T-helper 17 cell (primary cell): ENCODE data around the gene AMACR. TPM values are rescaled to one million over a fixed set of nuclear protein-coding genes. Genes with fewer than 3 reads are reported as not detected.
A peak's percentile ranks its signal among the peaks of the same experiment; 100 is the strongest.

Source experiments
- ATAC-seq: fragments of 150-1000 bp; cut with Tn5 transposase; 2 replicates; pipeline ENCODE4 v1.10.0; 2021; ENCODE audit warnings: mild to moderate bottlenecking, moderate library complexity
- DNase-seq, 3 donors: peaks; one replicate each; pipeline versions ENCODE4 v3.0.0 to v3.0.0-alpha.2; 2020 to 2021
- H3K9me3 ChIP-seq: one replicate; pipeline ENCODE4 v1.7.0; 2013; ENCODE audit warnings: low read length, mild to moderate bottlenecking; ENCODE audit not compliant: control insufficient read depth, poor library complexity, severe bottlenecking
- H3K27ac Mint-ChIP-seq: one replicate; pipeline ENCODE4 v1.8.0; 2022; ENCODE audit warnings: mild to moderate bottlenecking, moderate library complexity, mixed read lengths
- H3K27me3 Mint-ChIP-seq: one replicate; pipeline ENCODE4 v1.8.0; 2022; ENCODE audit warnings: mixed read lengths
- H3K36me3 Mint-ChIP-seq: one replicate; pipeline ENCODE4 v1.8.0; 2022; ENCODE audit warnings: low read depth, mixed read lengths
- H3K4me1 Mint-ChIP-seq: one replicate; pipeline ENCODE4 v1.8.0; 2022; ENCODE audit warnings: mild to moderate bottlenecking, mixed read lengths
- H3K4me3 Mint-ChIP-seq: one replicate; pipeline ENCODE4 v1.8.0; 2022; ENCODE audit warnings: mild to moderate bottlenecking, moderate library complexity, mixed read lengths
- total RNA-seq, 4 donors: library from RNA in 2 of 4; stranded (reverse) in 2 of 4; gene quantifications; one replicate each; pipeline ENCODE4 v1.2.3 and lab custom pipeline; 2022 to 2026

Gene AMACR
- 1 to 10 TPM; 2.0 to 3.0 TPM for total RNA-seq
- 0.15 to 0.35 reads per million in 2 donors for total RNA-seq (lab: John Stamatoyannopoulos, UW)

DNA sequence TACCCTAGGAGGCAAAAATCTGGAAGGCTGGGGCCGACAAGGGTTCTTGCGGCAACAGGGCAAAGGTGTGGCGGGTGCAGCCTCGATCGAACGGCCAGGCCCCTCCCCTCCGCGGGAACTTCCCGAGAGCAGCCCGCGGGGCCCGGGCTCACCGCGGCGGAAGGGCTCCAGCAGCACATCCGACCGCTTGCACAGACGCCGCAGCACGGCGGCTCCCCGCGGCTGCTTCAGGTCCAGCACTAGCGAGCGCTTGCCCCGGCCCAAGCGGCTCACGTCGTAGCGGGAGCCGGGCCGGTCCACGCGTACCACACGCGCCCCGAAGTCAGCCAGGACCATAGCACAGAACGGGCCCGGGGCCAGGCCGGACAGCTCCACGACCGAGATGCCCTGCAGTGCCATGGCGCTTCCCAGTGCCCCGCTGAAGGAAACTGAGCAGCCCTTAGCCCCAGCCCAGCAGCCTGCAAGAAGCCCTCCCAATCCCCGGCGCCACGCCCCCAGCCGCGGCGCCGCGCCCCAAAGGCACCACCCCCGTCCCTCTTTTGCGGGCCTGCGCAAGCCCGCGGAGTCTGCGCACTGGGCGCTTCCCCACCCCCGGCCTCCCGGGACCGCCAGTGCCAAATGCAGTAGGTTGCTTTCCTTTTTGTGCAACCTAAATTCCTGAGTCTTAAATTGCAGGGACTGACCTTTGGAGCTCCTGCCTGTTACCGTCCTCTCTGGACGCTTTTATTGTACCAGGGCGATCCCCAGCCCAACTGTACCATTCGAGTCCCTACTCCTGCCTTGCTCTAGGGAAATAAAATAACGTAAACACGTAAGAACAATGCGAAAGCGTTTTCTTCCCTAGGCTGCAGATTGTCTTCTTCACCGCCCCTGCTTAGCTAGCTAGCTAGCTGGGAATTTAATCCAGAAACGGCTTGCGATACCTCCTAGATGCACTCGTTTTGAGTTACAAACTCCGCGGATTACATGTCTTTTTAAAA is at the start of gene AMACR:
AMACR (minus strand) TSS at position 430 of the 980 bp plus-strand sequence; CDS start at position 399, 31 bp downstream.
- peak; percentile 65 to 89 (median 78) for DNase-seq
- peak; percentile 91 for ATAC-seq
- Mint-ChIP-seq H3K27ac (peak within 1 kb of the TSS; percentile 94), H3K4me3 (peak within 1 kb of the TSS; percentile 95), H3K4me1 (peaks cover 32% of the 10 kb centered on the region), H3K27me3 (no peaks in the 10 kb centered on the region), H3K36me3 (peaks cover 6% of the 10 kb centered on the region)
- H3K9me3 ChIP-seq = no peaks in the 10 kb centered on the region

DNA sequence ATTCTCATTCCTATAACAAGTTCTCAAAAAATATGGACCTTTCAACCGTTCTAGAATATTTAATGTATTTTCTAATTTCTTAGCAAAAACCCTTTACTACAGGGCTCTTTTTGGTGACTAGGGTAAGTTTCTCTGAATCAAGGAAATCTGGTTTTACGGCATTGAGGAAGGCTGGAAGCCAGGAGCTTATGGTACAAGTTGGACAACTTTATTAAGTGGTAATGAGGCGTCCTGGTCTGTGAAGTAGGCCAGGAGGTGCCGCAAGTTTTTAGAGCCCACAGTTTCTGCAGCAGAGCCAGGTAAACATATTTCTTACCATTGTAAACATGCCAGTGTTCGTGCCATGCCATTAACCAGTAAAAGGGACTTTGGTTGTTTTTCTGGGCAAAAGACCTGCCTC is 49.7 kb upstream of the AMACR start:
- Mint-ChIP-seq H3K36me3 (peaks cover 3% of the 10 kb centered on the region), H3K4me1 (peaks cover 2% of the 10 kb centered on the region), H3K27ac (peak overlapping the region; percentile 80)

DNA sequence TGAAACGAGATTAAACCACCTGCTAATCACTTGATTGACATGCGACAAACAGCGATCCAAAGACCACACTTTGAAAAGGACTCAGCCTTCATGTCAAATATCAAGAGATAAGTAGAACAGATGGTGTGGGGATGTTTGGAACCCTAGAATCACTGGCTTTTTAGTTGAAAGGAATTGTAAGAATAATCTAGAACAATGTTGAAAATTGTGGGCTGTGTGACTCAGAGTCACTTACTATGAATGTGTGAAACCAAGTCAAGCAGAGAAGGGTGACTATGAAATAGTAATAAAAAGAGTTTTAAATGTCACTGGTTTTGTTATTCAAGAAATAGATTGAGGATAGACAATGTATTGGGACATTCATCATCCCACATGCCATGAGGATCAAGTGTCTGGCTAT is 49.3 kb upstream of the AMACR start:
- Mint-ChIP-seq H3K4me1 (peaks cover 2% of the 10 kb centered on the region), H3K27me3 (no peaks in the 10 kb centered on the region), H3K36me3 (peaks cover 3% of the 10 kb centered on the region), H3K4me3 (no peak overlapping the region), H3K27ac (no peak overlapping the region)
- ATAC-seq = no peak
- no peaks in the 10 kb centered on the region for H3K9me3 ChIP-seq
- no peak for DNase-seq

More for the DNA sequence above, 49.7 kb upstream of the AMACR start:
- DNase-seq = no peak
- no peaks in the 10 kb centered on the region for H3K9me3 ChIP-seq
- no peak for ATAC-seq
- no peaks in the 10 kb centered on the region for H3K27me3 Mint-ChIP-seq
- H3K4me3 Mint-ChIP-seq = no peak overlapping the region

DNA sequence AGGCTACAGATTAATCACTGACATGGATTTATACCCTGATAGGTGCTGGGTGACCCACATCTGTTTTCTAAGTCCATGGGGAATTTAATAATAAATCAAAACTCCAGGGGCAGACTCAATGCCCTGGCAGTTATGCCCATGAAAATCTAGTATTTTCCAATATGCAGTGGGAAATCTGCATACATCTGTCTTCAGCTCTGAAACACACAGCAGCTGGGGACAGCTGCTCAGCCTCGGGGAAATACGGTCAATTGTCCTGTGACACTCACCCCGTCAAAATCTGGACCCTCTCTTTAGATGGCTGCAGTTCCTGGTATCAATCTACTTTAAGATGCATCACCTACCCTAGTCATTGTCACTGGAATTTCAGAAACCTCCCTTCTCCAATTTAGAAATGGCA is 47.8 kb upstream of the AMACR start:
- DNase-seq = no peak
- no peak overlapping the region for H3K4me3 Mint-ChIP-seq
- no peak overlapping the region for H3K27ac Mint-ChIP-seq
- H3K27me3 Mint-ChIP-seq = no peaks in the 10 kb centered on the region
- H3K36me3 Mint-ChIP-seq = peaks cover 3% of the 10 kb centered on the region
- ATAC-seq = no peak
- peaks cover 2% of the 10 kb centered on the region for H3K4me1 Mint-ChIP-seq
- H3K9me3 ChIP-seq = no peaks in the 10 kb centered on the region

DNA sequence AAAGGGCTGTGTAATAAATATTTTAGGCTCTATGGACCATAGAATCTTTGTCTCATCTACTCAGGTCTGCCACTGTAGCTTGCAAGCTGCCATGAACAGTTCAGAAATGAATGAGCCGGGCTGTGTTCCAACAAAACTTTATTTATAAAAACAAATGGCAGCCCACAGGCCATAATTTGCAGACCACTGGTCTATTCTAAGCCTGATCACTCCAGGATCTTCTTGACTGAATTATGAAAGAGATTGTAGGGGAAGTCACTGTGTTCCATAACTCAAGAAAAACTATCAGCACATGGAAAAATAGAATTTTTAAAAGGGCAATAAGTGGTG is 46.5 kb upstream of the AMACR start:
- ATAC-seq = no peak
- peaks cover 2% of the 10 kb centered on the region for H3K4me1 Mint-ChIP-seq
- DNase-seq = no peak
- no peak overlapping the region for H3K27ac Mint-ChIP-seq
- no peaks in the 10 kb centered on the region for H3K9me3 ChIP-seq
- no peaks in the 10 kb centered on the region for H3K27me3 Mint-ChIP-seq
- H3K4me3 Mint-ChIP-seq = no peak overlapping the region
- peaks cover 3% of the 10 kb centered on the region for H3K36me3 Mint-ChIP-seq

DNA sequence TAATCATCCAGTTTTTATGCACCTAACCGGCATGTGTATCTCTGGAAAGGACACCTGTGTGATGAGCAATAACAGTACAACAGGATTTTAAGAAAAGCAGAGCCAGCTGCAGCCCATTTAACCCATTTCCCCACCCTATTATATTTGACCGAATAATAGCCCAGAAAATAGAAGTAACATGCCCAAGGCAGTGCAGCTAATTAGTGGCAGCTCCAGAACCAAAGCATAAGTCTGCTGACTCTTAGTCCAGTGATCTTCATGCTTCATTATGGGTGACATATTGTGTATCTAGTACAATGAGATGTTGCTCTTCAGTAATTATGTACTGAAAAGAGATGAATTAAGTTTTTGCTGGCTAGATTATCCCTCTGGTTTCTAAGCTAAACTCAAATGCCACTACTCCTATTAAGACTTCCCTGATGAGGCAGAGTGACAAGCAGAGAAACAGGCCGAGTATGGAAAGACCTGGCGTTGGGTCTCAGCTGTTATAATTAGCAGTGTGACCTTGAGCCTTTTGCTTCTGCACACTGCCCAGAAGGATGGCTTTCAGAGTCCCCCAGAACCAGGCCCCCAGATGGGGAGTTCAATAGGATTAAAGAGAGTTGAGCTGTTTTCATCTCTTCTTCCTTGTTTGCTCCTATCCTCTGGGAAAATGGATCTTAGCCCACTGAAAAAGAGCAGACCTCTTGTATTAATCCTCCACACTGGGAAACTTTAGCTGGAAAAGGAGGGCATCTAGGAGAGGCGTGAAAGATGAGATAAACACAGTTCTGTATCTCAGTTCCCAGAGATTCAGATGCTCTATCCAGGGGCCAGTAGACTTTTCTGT is 45.9 kb upstream of the AMACR start:
- no peak overlapping the region for H3K4me3 Mint-ChIP-seq

DNA sequence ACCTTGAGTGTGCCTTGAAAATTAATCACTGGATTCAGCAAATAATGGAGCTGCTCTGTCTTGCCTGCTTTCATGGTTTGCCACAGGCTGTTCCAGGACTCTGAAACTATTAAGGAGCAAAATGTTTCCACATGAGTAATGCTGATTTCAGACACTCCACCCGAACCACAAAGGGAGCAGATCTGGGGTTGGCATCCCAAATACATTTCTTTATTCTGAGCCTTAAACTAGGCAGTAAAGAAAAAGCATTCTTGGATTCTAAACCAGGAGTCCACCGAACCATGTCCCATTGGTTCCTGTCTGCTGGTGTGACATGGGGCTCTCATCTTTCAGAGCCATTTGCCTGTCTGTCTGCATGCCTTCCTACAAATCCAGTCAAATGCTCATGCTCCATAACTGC is 45.3 kb upstream of the AMACR start:
- DNase-seq (no peak), ATAC-seq (no peak)
- Mint-ChIP-seq H3K36me3 (peaks cover 1% of the 10 kb centered on the region), H3K4me1 (no peaks in the 10 kb centered on the region), H3K27ac (no peak overlapping the region), H3K4me3 (no peak overlapping the region), H3K27me3 (no peaks in the 10 kb centered on the region)
- H3K9me3 ChIP-seq = no peaks in the 10 kb centered on the region

More for the DNA sequence above, 45.9 kb upstream of the AMACR start:
- Mint-ChIP-seq H3K4me1 (peaks cover 1% of the 10 kb centered on the region), H3K27me3 (no peaks in the 10 kb centered on the region), H3K36me3 (peaks cover 3% of the 10 kb centered on the region), H3K27ac (no peak overlapping the region)
- H3K9me3 ChIP-seq = no peaks in the 10 kb centered on the region
- ATAC-seq (no peak), DNase-seq (no peak)

DNA sequence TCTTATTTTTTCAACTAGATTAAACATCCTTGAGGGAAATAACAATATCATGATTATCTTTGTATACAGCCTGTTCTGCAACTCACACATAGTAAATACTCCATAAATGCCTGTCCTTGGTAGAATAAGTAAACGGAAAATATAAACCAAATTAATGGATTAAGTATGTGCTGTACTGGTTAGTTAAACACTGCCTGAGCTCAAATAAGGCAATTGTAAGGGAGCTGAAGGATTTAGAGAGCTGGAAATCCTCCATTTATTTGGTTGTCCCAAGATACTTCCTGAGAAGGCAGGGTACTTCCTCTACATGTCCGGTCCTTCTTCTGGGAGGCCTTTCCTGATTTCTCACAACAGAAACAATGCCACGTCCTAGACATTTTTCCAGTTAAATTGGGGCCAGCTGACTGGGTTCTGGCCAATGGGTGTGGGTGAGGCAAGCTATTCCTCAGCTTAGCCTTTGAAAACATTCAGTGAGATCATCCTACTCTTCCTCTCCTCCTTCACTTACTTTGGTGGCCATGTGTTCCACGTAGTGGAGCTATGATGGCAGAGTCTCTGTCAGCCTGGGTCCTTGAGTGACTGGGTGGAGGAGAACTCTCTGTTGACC is 43.6 kb upstream of the AMACR start:
- Mint-ChIP-seq H3K4me1 (no peaks in the 10 kb centered on the region), H3K27me3 (no peaks in the 10 kb centered on the region), H3K4me3 (no peak overlapping the region), H3K36me3 (peaks cover 2% of the 10 kb centered on the region), H3K27ac (no peak overlapping the region)
- no peak for DNase-seq
- H3K9me3 ChIP-seq = no peaks in the 10 kb centered on the region
- no peak for ATAC-seq

DNA sequence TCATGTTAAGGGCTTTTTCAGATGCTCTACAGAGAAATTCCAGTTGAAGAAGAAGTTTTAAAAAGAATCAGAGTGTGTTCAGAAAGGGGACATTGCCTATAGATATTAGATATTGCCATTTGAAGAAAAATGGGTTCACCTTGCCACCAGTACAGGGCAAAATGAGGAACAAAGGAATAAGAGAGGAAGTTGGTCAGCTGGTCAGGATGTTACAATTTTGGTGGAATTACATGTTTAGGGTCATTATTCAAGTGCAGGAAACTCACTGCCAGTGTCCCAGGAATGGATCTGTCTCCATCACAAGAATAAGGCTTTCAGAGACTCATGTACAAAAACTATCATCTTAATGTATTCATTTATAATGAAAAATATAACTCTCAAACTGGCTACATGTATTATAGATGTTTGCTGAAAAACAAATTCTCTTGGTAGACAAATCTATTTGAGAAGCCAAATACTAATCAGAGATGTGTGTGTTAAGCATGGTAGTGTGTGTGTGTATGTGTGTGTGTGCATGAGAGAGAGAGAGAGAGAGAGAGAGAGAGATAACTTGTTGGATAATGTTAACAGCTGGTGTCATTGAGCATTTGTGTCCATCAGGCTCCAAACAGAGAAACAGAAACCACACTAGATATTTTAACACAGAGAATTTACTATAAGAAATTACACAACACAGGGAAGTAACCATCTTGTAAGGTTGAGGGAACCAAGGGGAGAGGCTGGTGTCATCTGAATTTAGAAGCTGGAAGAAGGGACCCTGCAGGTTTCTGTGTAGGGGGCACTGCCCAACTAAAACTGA is 40.1 kb upstream of the AMACR start:
- no peaks in the 10 kb centered on the region for H3K9me3 ChIP-seq
- H3K27ac Mint-ChIP-seq = no peak overlapping the region
- H3K27me3 Mint-ChIP-seq = no peaks in the 10 kb centered on the region
- ATAC-seq = no peak
- H3K4me1 Mint-ChIP-seq = peaks cover 2% of the 10 kb centered on the region
- peaks cover 2% of the 10 kb centered on the region for H3K36me3 Mint-ChIP-seq
- DNase-seq = no peak
- H3K4me3 Mint-ChIP-seq = no peak overlapping the region

DNA sequence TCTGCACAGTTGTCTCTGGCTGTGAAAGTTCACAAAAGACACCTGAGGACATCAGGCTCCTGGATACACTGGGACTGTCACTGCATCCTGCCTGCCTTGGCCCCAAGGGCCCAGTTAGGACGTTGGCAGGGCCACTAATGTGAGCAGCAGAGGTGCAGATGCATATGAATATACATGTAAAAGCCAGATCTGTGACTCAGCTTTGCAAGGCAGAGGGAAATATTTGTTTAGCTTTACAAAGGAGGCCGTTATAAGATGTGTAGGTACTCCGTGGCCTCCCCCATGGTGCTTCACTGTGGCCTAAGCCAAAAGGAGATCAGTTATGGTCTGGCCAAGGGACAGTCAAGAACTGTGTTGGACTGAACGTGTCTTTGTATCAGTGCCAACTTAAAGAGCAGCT is 39.3 kb upstream of the AMACR start:
- Mint-ChIP-seq H3K27me3 (no peaks in the 10 kb centered on the region), H3K27ac (no peak overlapping the region), H3K4me1 (peaks cover 5% of the 10 kb centered on the region), H3K4me3 (no peak overlapping the region), H3K36me3 (peaks cover 2% of the 10 kb centered on the region)
- no peaks in the 10 kb centered on the region for H3K9me3 ChIP-seq
- ATAC-seq (no peak), DNase-seq (no peak)

DNA sequence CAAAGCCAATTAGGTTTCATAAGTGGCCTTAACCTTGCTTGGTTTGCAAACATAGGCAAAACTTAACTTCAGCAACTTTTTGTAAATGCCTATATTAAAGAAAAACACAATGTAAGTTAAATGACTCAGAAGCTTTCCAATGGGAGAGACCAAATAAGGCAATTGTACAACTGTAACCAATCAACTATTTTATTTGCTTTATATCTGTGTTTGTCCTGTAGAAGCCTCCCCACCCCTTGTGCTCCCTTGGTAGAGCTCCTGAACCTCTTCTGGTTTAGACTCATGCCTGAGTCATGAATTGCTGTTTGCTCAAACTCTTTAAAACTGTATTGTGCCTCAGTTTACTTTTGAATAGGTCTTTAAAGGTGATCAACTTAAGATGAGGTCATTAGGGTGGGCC is 38.1 kb upstream of the AMACR start:
- Mint-ChIP-seq H3K4me3 (no peak overlapping the region), H3K27me3 (no peaks in the 10 kb centered on the region), H3K4me1 (peaks cover 5% of the 10 kb centered on the region), H3K27ac (no peak overlapping the region), H3K36me3 (peaks cover 2% of the 10 kb centered on the region)
- H3K9me3 ChIP-seq = no peaks in the 10 kb centered on the region
- DNase-seq (no peak), ATAC-seq (no peak)

DNA sequence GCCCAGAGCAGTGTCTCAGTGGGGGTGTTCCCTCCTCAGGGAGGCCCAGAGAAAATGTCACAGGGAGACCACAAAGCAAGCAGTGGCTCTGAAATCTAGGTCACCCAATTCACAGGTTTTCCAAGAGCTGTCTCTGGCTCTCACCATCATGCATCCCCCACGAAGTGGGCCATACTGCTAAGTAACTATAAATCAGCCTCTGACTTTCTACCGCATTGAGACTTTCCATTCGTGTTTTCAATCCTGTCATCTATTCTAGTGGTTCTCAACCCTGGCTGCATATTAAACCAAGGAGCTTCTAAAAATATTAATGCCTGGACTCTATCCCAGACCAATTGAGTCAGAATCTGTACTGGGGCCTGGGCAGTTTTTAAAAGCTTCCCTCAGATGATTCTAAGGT is 37.2 kb upstream of the AMACR start:
- Mint-ChIP-seq H3K27ac (no peak overlapping the region), H3K4me1 (peaks cover 5% of the 10 kb centered on the region), H3K4me3 (no peak overlapping the region), H3K27me3 (no peaks in the 10 kb centered on the region), H3K36me3 (peaks cover 2% of the 10 kb centered on the region)
- DNase-seq (no peak), ATAC-seq (peak; percentile 55)
- H3K9me3 ChIP-seq = no peaks in the 10 kb centered on the region
